Epithelial cell of prostate (primary cell): ENCODE measurements around the gene IFI27L1.

ENCODE experiments used
- DNase-seq: peaks from one replicate; pipeline ENCODE4 v3.0.0-alpha.2; 2011; ENCODE audit warnings: low read depth, low spot score
- H3K27ac ChIP-seq: fragments of 450-650 bp; 2 replicates; pipeline ENCODE4 v1.5.1; 2017; ENCODE audit warnings: mild to moderate bottlenecking

Gene IFI27L1

GRCh38 chr14:94128216-94128839 lies 47.2 kb downstream of the IFI27L1 start:
- no peak for DNase-seq
- H3K27ac ChIP-seq = no peak overlapping the region

GRCh38 chr14:94129111-94129757 lies 48.1 kb downstream of the IFI27L1 start, which contains the start of gene IFI27L2:
TSS of gene IFI27L2 (minus strand) at chr14:94129604. CDS start at chr14:94129564, 40 bp downstream.
- H3K27ac ChIP-seq = peak within 1 kb of the TSS; percentile 51
- no peak for DNase-seq

GRCh38 chr14:94129758-94130414 lies 48.8 kb downstream of the IFI27L1 start:
- peak overlapping the region; percentile 51 for H3K27ac ChIP-seq
- DNase-seq = no peak

- DNase-seq = no peak
- H3K27ac ChIP-seq = no peak overlapping the region
Observed at GRCh38 chr14:94132285-94132887, 51.3 kb downstream of the IFI27L1 start.

GRCh38 chr14:94135476-94135875 lies 54.4 kb downstream of the IFI27L1 start:
- DNase-seq = no peak
- no peak overlapping the region for H3K27ac ChIP-seq

GRCh38 chr14:94136575-94137331 lies 55.6 kb downstream of the IFI27L1 start:
- H3K27ac ChIP-seq = no peak overlapping the region
- DNase-seq = no peak

GRCh38 chr14:94138251-94138650 lies 57.1 kb downstream of the IFI27L1 start:
- DNase-seq = no peak

GRCh38 chr14:94139006-94139405 lies 57.9 kb downstream of the IFI27L1 start:
- DNase-seq = no peak
- H3K27ac ChIP-seq = no peak overlapping the region

More at GRCh38 chr14:94138251-94138650, 57.1 kb downstream of the IFI27L1 start:
- H3K27ac ChIP-seq = no peak overlapping the region

GRCh38 chr14:94139421-94139820 lies 58.3 kb downstream of the IFI27L1 start:
- DNase-seq = no peak

GRCh38 chr14:94142247-94142646 lies 61.1 kb downstream of the IFI27L1 start:
- H3K27ac ChIP-seq = no peak overlapping the region
- no peak for DNase-seq

More at GRCh38 chr14:94139421-94139820, 58.3 kb downstream of the IFI27L1 start:
- no peak overlapping the region for H3K27ac ChIP-seq

- H3K27ac ChIP-seq = no peak overlapping the region
- DNase-seq = no peak
Observed at GRCh38 chr14:94142836-94143235, 61.7 kb downstream of the IFI27L1 start.

GRCh38 chr14:94143239-94143638 lies 62.1 kb downstream of the IFI27L1 start:
- H3K27ac ChIP-seq = no peak overlapping the region
- no peak for DNase-seq

- no peak overlapping the region for H3K27ac ChIP-seq
- DNase-seq = no peak
Observed at GRCh38 chr14:94143711-94144110, 62.6 kb downstream of the IFI27L1 start.

GRCh38 chr14:94144765-94145164 lies 63.7 kb downstream of the IFI27L1 start:
- no peak overlapping the region for H3K27ac ChIP-seq
- DNase-seq = no peak

- H3K27ac ChIP-seq = peak overlapping the region; percentile 17
- no peak for DNase-seq
Observed at GRCh38 chr14:94145902-94146527, 64.9 kb downstream of the IFI27L1 start.
